Epithelial cell of proximal tubule (primary cell): ENCODE measurements around the gene LRRFIP2. TPM values are rescaled to one million over a fixed set of nuclear protein-coding genes. Genes with fewer than 3 reads are reported as not detected.
"Not testable (repeated sequence)": the region's sequence is repeated elsewhere in the genome, so short reads cannot be mapped to it uniquely, and the experiment has no call there.

Source experiments
- DNase-seq: peaks from one replicate; pipeline ENCODE4 v3.0.0-alpha.2; 2011; ENCODE audit warnings: low read depth
- H3K4me3 ChIP-seq: 2 replicates; pipeline ENCODE4 v1.5.1; 2011; ENCODE audit warnings: low read depth, mild to moderate bottlenecking, low read length
- total RNA-seq: library from RNA; depleted of rRNA; stranded (reverse); fragments of >200 nt; gene quantifications from 2 replicates; pipeline ENCODE4 v1.2.3, GENCODE V29; 2015
- TF ChIP-seq, protein P1 (sequence below): conservative IDR thresholded peaks from 2 replicates; pipeline ENCODE4 v1.5.1; 2012; ENCODE audit warnings: low read depth, mild to moderate bottlenecking, low read length

Gene LRRFIP2
- total RNA-seq, 1 donor from 2014 or later: 69.6 TPM

DNA sequence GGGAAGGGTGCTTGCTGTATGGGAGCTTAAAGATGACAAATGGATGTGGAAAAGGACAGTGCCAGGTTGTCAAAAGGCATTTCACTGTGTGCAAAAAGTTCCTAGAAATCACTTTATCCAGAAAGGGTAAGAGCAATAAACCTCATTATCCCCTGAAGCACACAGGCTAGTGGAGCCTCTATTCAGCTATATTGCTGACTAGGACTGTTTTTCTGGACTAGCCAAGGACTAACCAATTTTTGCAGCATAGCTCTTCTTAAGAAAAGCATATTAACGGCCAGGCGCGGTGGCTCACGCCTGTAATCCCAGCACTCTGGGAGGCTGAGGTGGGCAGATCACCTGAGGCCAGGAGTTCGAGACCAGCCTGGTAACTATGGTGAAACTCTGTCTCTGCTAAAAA, 116.3 kb downstream of the LRRFIP2 start:
- TF ChIP-seq, protein P1, sequence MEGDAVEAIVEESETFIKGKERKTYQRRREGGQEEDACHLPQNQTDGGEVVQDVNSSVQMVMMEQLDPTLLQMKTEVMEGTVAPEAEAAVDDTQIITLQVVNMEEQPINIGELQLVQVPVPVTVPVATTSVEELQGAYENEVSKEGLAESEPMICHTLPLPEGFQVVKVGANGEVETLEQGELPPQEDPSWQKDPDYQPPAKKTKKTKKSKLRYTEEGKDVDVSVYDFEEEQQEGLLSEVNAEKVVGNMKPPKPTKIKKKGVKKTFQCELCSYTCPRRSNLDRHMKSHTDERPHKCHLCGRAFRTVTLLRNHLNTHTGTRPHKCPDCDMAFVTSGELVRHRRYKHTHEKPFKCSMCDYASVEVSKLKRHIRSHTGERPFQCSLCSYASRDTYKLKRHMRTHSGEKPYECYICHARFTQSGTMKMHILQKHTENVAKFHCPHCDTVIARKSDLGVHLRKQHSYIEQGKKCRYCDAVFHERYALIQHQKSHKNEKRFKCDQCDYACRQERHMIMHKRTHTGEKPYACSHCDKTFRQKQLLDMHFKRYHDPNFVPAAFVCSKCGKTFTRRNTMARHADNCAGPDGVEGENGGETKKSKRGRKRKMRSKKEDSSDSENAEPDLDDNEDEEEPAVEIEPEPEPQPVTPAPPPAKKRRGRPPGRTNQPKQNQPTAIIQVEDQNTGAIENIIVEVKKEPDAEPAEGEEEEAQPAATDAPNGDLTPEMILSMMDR: no peak

GRCh38 chr3:37056826-37057225, 117.6 kb downstream of the LRRFIP2 start:
- TF ChIP-seq, protein P1: no peak
- DNase-seq: no peak
- H3K4me3 ChIP-seq: no peak overlapping the region

More for the DNA sequence above, 116.3 kb downstream of the LRRFIP2 start:
- H3K4me3 ChIP-seq: no peak overlapping the region
- DNase-seq: no peak

DNA sequence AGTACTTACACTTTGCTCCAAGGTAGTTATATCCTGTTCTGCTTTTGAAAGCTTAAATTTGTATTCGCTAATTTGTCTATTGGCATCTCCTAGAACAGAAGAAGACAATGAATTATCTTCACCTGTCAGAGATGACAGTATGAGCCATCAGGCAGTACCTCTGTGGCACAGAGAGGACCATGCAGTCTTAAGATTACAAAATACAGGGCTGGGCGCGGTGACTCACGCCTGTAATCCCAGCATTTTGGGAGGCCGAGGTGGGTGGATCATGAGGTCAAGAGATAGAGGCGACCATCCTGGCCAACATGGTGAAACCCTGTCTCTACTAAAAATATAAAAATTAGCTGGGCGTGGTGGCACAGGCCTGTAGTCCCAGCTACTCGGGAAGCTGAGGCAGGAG, 119.3 kb downstream of the LRRFIP2 start:
- DNase-seq, H3K4me3 ChIP-seq: not testable (repeated sequence)

DNA sequence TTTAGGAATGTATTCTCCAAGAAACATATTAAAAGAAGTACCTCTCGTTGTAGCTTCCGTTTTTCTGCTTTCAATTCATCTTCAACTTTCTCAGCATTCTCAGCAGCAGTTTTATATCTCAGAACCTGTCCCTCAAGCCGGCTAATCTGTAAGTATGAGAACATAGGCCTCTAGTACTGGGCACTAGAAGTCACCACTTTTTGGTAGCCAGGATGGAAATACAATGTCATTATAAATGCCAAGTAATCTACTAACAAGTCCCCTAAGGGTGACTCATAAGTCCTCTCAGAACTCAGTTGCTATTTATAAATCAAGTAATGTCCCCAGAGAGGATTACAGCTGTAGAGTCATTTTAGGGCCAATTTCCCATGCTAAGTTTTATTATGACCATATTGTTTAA, 120.0 kb downstream of the LRRFIP2 start:
- H3K4me3 ChIP-seq: no peak overlapping the region
- TF ChIP-seq, protein P1: no peak
- no peak for DNase-seq

DNA sequence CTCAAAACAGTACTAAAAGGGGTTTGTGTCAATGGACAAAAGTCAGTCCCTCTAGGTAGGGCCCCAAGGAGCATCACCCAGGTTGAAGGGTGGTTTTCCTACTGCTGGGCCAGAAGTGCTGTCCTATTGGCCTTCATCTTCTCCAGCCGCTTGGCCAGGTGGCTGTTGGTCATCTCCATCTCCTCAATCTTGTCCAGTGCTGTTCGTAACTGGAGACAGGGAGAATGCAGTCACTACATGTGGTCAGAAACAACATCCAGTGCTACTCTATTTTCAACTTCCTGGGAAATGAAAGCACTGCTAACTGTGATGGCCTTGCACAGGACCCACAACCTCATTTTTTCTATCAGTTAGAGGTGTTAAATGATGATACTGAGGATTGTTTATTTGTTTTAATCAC, 120.6 kb downstream of the LRRFIP2 start:
- TF ChIP-seq, protein P1: no peak
- no peak overlapping the region for H3K4me3 ChIP-seq
- DNase-seq: no peak

GRCh38 chr3:37053337-37053736, 121.0 kb downstream of the LRRFIP2 start:
- H3K4me3 ChIP-seq: no peak overlapping the region
- TF ChIP-seq, protein P1: no peak
- DNase-seq: no peak

GRCh38 chr3:37052860-37053259, 121.5 kb downstream of the LRRFIP2 start:
- TF ChIP-seq, protein P1: no peak
- no peak for DNase-seq
- H3K4me3 ChIP-seq: no peak overlapping the region

- DNase-seq: no peak
- TF ChIP-seq, protein P1: no peak
- H3K4me3 ChIP-seq: no peak overlapping the region
Observed at GRCh38 chr3:37050282-37050681, 124.1 kb downstream of the LRRFIP2 start.

DNA sequence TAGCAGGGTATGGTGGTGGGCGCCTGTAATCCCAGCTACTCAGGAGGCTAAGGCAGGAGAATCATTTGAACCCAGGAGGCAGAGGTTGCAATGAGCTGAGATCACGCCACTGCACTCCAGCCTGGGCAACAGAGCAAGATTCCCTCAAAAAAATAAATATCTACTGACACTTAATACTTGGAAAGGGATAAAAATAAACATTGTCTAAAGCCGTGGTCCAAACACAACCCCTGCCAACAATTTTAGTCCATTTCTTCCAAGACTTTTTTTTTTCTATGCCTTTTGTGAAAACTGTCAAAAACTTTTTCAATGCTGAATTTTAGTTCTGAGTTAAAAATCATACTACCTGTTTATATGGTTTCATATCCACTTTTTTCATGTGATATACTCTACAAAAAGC, 131.7 kb downstream of the LRRFIP2 start:
- DNase-seq, H3K4me3 ChIP-seq: not testable (repeated sequence)
